DMS53 treated with DMSO at 0.1 percent for 48 hours (cell line): Measurements from ENCODE around the gene PGBD1.

Experiments used
- DNase-seq: peaks from one replicate; lab custom pipeline; 2025; ENCODE audit not compliant: unreplicated experiment; lab: John Stamatoyannopoulos, UW

PGBD1 gene, protein sequence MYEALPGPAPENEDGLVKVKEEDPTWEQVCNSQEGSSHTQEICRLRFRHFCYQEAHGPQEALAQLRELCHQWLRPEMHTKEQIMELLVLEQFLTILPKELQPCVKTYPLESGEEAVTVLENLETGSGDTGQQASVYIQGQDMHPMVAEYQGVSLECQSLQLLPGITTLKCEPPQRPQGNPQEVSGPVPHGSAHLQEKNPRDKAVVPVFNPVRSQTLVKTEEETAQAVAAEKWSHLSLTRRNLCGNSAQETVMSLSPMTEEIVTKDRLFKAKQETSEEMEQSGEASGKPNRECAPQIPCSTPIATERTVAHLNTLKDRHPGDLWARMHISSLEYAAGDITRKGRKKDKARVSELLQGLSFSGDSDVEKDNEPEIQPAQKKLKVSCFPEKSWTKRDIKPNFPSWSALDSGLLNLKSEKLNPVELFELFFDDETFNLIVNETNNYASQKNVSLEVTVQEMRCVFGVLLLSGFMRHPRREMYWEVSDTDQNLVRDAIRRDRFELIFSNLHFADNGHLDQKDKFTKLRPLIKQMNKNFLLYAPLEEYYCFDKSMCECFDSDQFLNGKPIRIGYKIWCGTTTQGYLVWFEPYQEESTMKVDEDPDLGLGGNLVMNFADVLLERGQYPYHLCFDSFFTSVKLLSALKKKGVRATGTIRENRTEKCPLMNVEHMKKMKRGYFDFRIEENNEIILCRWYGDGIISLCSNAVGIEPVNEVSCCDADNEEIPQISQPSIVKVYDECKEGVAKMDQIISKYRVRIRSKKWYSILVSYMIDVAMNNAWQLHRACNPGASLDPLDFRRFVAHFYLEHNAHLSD

DNA sequence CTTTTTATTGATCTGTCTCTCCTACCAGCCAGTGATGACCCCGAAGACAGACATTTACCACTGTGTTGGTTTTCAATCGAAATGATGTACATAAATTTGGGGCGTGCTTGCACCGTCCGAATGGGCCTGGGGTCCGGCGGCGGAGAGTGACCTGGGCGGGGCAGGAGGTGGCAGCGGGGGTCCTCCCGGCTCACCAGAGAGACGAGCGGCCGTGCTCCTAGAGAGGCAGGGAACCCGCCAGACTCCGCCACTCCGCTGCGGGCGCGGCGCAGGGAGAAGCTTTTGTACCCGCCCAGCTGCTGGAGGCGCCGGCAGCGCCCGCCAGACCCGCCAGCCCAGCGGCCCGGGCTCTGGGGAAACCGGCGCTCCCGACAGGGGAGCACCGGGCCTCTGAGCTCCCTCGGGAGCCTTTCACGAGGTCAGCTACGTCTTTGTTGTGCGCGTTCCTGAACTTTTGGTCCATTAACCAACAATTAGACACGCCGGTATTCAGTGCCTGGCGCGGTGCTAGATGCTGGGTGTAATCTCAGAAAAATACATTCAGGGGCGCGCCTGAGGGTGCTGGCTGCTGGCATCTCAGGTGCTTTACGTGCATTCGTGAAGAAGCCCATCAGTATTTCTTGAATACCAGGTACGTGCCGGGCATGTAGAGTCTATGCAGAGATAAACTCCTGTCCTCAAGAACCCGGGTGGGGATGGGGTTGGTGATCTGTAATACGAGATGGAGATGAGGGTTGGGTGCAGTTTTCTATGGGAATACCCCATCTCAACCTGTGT lies at the start of gene PGBD1:
Gene PGBD1 (plus strand): TSS at position 285 of the 777 bp plus-strand sequence. CDS start 2,242 bp downstream, outside the sequence.
- DNase-seq: peak; percentile 54

DNA sequence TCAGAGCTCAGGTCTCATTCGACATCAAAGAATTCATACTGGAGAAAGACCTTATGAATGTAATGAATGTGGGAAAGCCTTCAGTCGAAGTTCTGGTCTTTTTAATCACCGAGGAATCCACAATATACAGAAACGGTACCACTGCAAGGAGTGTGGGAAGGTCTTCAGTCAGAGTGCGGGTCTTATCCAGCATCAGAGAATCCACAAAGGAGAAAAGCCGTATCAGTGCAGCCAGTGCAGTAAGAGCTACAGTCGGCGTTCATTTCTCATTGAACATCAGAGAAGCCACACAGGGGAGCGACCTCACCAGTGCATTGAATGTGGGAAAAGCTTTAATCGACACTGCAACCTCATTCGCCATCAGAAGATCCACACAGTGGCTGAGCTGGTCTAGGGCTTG lies 48.6 kb upstream of the PGBD1 start:
- DNase-seq: no peak

DNA sequence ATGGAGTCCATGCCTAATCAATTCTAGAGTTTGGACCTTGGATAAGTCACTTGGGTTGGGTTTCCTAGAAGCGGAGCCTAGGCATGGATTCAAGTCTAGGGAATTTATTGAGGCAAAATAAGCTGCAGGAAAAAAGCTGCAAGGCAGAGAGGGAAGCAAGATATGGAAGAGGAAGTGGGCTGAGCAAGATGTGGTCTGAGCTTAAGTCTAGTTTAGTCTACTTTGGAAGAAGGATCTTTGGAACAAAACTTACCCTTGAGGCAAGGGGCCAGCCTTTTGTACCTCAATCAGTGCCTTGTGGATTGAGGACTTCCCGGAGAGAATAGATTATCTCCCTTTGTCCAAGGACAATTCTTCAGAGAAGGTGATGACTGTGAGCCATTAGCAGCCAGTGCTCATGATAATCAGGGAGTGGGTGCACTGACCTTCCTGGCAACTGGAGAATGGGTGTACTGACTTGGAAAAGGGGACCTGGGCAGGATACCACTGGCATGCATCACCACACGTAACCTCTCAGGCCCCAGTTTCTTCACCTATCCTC lies 45.4 kb upstream of the PGBD1 start:
- no peak for DNase-seq

DNA sequence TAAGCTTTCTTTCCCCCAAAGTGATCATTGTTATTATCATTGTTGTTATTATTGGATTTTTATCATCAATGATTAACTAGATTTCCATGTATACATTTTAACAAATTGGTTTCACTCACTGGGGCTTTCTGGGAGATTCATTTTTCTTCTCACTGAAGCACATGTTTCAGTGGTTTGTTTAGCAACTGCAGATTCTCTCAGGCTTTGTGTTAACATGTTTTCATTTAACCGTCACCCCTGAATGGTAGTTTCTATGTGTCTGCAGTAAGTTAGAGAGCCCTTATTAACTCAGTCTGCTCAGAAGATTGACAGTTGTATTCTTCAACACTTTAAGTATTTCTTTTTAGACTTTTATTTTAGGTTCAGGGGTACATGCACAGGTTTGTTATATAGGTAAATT lies 41.7 kb upstream of the PGBD1 start:
- no peak for DNase-seq

DNA sequence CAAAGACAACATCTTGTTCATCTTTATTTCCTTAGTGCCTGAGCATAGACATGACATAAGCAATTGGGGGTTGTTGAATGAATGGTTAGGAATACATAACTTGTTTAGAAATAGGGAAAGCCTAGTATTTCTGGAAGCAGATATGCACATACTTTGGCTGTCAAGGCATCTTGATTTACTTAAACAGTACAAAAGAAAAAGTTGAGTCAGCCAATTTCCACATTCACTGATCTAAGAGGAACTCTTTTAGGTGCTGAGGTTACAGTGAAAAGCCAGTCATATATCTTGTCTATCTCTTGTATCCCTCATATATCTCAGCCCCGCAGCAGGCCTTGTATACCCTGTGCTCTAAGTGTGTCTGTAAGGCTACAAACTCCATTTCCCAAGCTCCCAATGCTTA lies 40.9 kb upstream of the PGBD1 start:
- no peak for DNase-seq

DNA sequence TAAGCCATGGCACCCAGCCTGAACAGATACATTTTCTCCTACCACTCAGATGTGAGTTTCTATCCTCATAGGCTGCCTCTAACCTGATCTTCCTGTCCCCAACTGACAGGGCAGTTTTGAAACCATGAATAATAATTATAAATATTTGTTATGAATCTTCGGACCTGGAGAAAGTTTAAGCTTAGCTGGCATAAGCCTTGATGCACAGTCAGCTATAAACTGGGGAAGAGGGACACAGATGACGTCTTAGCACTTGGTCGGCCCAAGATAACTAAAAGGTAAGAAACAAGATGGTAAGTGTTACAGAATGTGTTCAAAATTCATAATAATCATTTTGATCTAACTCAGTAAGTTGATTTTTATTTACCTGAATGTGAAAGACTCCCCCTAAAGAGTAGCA lies 37.4 kb upstream of the PGBD1 start:
- DNase-seq: no peak

DNA sequence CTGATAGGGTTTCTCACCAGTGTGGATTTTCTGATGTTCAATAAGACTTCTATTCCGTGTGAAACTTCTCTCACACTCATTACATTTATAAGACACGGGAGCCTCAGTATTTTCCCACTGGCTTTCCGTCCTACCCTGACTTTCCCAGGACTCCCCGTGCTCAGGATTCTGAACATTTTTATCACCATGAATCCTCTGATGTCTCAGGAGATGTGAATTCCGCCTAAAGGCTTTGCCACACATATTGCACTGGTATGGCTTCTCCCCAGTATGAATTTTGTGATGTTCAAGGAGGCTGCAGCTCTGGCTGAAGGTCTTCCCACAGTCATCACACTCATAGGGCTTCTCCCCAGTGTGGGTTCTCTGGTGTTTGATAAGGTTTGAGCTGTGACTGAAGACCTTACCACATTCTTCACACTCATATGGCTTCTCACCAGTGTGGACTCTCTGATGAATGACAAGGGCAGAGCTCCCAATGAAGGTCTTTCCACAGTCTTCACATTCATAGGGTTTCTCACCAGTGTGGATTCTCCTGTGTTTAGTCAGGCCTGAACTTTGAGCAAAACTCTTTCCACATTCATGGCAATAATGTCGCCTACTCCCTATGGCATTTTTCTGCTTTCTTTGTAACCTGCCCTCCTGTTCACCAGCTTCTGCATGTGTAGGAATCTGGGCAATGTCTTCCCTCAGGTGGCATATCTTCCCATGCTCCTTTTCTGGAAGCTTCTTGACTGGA lies 36.0 kb upstream of the PGBD1 start:
- DNase-seq: no peak

DNA sequence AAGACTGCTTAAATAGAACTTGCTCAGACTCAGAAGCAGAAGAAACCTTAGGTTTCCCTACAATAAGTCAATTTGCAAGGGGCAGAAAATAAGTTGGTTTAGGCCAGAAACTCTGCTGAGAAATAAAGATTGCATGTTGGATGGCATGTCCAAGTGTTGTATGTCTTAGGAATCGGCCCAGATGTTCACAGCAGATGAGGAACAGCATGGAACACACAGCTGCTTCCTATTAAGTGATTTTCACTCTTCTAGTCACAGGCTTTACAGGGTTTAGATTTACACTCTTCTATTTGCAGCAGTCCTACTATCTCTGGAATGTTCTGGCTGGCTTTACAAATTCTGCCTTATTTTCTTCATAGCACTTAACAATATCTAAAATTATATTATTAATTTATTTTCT lies 32.5 kb upstream of the PGBD1 start:
- no peak for DNase-seq

DNA sequence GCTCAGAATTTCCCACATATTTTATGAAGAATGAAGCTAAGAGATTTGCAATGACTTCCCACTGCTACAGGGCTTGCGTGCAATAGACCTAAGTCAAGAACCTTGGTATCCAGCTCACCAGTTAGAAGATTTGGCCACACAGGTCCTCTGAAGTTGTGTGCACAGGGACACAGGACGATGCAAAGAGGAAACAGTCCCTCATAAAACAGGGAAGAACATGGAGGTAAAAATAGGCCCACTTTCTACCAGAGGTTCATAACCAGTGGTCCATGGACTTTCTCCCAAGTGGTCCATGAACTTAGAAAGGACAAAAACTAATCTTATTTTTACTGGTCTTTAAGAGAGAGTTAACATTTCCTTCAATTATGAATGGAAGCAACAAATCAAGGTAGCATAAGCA lies 30.6 kb upstream of the PGBD1 start:
- DNase-seq: no peak

DNA sequence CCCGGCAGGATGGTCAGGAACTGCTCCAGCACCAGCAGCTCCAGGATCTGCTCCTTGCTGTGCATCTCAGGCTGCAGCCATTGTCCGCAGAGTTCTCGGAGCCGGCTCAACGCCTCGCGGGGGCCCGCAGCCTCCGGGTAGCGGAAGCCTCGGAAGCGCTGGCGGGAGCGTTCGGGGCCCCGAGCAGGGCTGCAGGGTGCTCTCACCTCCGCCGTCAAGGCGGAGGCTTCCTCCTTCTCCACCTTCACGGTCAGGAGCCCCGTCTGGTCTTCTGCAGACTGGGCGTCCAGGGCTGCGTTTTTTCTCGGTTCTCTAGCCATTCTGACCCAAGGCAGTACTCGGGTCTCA lies 29.7 kb upstream of the PGBD1 start:
- peak; percentile 5 for DNase-seq

DNA sequence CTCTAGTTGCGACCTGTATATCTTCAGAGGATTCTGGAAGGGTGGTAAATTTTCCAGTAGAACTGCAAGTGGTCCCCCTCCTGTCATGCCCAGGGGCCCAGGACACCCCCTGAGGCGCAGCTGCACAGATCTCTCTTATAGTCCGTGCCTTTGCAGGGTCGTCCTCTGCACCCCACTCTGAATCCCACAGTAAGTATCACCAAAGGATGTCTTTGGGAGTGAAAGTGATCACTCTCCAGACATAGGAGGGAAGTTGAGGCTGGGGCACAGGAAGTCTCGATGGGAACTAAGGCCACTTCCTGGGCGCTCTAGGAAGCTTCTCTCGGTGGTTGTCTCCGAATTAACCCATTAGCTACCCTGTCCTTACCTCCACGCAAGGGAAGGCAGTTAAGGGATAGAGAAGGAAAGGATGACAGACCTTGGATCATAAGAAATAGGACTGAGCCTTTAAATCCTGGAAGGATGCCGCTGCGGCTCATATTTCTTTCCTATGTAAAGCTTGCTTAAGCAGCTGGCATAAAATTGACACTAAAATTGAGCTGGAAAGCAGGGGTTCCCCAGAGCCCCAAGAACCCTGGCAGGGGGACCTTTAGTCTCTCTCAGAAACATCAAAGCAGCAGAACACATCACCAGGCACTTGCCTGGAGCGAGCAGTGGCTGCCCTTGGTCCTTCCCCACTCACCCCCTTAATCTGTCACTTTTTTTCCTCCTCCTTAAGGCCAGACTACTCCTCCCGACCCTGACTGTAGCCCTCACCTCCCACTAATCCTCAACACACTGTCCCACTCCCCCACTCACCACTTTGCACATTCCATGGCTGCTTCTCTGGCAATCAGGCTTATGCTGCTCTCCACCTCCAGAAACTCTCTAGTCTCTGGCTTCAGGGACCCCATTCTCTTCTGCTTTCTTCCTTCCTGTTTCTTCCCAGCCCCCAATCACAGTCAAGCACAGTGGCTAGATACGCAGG lies 29.1 kb upstream of the PGBD1 start, which contains the start of gene ZKSCAN4:
Gene ZKSCAN4 (minus strand): TSS at position 261 of the 967 bp plus-strand sequence. CDS start 289 bp downstream, outside the sequence.
- DNase-seq: peak; percentile 68

DNA sequence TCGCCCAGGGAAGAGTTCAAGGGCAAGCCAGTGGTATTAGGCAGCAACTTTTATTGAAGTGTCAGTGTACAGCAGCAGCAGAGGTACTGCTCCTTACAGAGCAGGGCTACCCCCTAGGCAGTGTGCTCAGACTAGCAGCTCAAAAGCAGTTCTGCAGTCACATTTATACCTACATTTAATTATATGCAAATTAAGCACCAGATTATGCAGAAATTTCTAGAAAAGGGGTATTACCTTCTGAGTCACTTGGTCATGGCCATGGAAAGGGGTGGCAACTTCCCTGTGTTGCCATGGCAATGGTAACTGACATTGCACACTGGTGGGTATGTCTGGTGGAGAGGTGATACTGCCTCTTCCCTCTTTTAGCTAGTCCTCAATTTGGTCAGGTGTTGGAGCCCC lies 27.3 kb upstream of the PGBD1 start:
- no peak for DNase-seq

DNA sequence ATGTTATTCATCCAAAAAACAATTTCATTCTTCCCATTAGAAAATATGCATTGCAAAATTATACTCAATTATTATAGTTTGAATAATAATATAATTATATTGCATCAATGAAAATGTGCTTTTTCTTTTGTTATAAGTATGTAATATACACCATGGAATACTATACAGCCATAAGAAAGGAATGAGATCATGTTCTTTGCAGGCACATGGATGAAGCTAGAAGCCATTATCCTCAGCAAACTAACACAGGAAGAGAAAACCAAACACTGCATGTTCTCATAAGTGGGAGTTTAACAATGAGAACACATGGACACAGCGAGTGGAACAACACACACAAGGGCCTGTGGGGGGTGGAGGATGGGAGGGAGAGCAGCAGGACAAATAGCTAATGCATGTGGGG lies 24.3 kb upstream of the PGBD1 start:
- DNase-seq: no peak

DNA sequence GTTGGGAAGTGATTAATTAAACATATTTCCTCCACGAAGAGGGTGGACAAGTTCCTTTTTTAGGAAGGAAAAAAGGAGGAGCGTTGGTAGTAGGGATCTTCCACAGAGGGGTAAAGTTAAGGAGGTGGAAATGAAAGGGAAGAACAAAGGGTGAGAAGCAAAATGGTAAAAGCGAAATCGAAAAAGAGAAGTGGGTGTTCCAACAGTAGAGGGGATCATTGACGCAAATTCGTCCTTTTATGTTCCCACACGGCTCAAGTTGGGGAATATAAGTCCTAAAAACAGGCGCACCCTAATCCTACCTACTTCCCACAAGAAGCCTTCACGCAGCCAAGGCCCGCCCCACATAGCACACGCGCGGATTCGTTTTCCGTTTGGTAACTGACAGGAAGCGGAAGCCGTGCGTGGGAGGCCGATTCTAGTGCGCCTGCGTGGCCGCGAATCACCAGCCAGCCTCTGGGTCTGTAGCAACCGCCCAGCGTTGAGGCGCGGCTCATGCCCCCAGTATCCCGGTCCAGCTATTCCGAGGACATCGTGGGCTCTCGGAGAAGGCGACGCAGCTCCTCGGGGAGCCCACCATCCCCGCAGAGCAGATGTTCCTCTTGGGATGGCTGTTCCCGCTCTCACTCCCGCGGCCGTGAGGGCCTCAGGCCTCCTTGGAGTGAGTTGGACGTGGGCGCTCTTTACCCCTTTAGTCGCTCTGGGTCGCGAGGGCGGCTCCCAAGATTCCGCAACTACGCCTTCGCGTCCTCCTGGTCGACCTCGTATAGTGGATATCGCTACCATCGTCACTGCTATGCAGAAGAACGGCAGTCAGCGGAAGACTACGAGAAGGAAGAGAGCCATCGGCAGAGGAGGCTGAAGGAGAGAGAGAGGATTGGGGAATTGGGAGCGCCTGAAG lies 22.2 kb upstream of the PGBD1 start, which contains the start of gene NKAPL:
Gene NKAPL (plus strand): TSS at position 421 of the 901 bp plus-strand sequence. CDS start 75 bp downstream, at position 496.
- DNase-seq: no peak

DNA sequence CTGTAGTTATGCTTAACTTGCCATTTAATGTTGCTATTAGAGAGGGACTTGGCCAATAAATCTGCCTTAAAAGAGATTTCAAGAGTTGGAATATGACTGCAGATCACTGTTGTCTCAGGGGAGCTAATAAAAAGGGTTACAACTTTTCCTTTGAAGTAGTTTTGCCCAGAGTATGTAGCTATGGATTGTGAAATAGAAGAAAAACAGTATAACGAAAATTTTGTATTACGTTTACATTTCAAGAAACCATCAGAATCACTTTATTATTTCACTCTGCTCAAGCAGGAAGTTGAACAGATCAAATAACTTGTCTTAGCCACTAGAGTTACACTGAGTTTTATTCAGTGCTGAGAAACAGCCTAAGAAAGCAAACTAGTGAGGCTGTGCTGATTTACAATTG lies 17.4 kb upstream of the PGBD1 start:
- no peak for DNase-seq

DNA sequence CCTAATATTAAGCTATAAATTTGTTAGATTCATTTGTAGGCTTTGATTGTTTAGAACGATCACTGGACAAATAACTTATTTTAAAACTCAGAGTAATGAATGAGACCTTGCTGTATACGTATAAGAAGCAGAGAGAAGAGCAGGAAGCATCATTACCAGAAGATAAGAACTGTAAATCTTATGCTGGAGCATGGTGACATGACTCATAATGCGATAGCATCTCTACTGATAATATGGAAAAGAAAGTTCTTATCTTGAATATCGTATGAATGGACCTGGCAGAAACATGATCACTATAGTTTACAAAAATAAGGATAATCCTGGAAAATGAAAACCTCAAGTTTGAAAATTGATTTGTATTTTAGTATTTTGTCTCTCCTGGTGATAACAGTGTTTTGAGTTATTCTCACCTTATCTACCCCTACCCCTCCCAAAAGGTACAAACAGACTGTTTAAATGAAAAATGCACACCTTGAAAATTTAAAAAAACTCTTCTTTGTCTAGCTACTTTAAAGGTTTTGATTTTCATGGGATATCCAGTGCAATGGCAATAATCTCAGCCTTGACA lies 16.5 kb upstream of the PGBD1 start:
- no peak for DNase-seq

DNA sequence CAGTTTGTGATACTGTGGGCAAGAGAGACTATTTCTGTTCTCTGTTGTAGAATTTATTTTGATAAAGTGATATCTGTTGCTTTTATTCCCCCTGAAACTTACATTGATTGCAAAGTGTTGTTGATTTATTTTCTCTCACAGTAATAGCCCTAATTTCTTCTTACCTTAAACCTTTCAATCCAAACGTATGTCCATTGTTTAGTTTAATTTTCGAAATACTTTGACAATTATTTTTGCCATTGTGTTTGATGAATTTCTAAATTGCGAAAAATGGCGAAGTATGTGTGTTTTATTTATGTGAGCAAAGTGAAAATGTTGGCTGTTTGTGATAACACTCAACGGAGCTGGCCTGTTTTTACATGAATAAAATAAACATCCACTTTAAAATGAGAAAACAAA lies 14.8 kb upstream of the PGBD1 start:
- DNase-seq: no peak
